Neural progenitor cell (in vitro differentiated cells): ENCODE results near the gene SHANK3. TPM values are rescaled to one million over a fixed set of nuclear protein-coding genes. Genes with fewer than 3 reads are reported as not detected.

ENCODE experiments used
- DNase-seq: peaks from one replicate; pipeline ENCODE4 v3.0.0-alpha.2; 2016; ENCODE audit warnings: low spot score
- H2AFZ ChIP-seq: fragments of 200-600 bp; sonication (generic); replicated peaks from 2 replicates; pipeline ENCODE4 v1.6.1; 2016; ENCODE audit warnings: antibody characterized with exemption
- H3F3A ChIP-seq: fragments of 200-600 bp; sonication (generic); 2 replicates; pipeline ENCODE4 v1.6.1; 2016; ENCODE audit warnings: antibody characterized with exemption, low read depth
- H3K27ac ChIP-seq: fragments of 200-600 bp; sonication (generic); 2 replicates; pipeline ENCODE4 v1.5.1; 2016; ENCODE audit warnings: mild to moderate bottlenecking
- H3K27me3 ChIP-seq: fragments of 200-600 bp; sonication (generic); 2 replicates; pipeline ENCODE4 v1.6.1; 2016; ENCODE audit warnings: mild to moderate bottlenecking, moderate library complexity
- H3K36me3 ChIP-seq: fragments of 200-600 bp; sonication (generic); 2 replicates; pipeline ENCODE4 v1.5.1; 2016
- H3K4me1 ChIP-seq: fragments of 200-600 bp; sonication (generic); 2 replicates; pipeline ENCODE4 v1.6.1; 2016; ENCODE audit warnings: mixed run types
- H3K4me2 ChIP-seq: fragments of 200-600 bp; sonication (generic); 2 replicates; pipeline ENCODE4 v1.6.1; 2016
- H3K4me3 ChIP-seq: fragments of 200-600 bp; sonication (generic); 2 replicates; pipeline ENCODE4 v1.5.1; 2016
- H3K79me2 ChIP-seq: fragments of 200-600 bp; sonication (generic); 2 replicates; pipeline ENCODE4 v1.6.1; 2016; ENCODE audit warnings: low read depth
- H3K9ac ChIP-seq: fragments of 200-600 bp; sonication (generic); 2 replicates; pipeline ENCODE4 v1.6.1; 2016
- H3K9me3 ChIP-seq: fragments of 200-600 bp; sonication (generic); 2 replicates; pipeline ENCODE4 v1.5.1; 2016; ENCODE audit warnings: low read depth
- H4K20me1 ChIP-seq: fragments of 200-600 bp; sonication (generic); 2 replicates; pipeline ENCODE4 v1.6.1; 2016; ENCODE audit warnings: low read depth
- H3K27ac Mint-ChIP-seq: 3 replicates; pipeline ENCODE4 v1.8.0; 2021; ENCODE audit warnings: mixed read lengths
- H3K27me3 Mint-ChIP-seq: 2 replicates; pipeline ENCODE4 v1.8.0; 2022; ENCODE audit warnings: low read depth, mild to moderate bottlenecking, inconsistent platforms, moderate library complexity, mixed read lengths; ENCODE audit not compliant: insufficient read depth
- H3K36me3 Mint-ChIP-seq: 3 replicates; pipeline ENCODE4 v1.8.0; 2021; ENCODE audit warnings: mixed read lengths
- H3K4me1 Mint-ChIP-seq: 3 replicates; pipeline ENCODE4 v1.8.0; 2021; ENCODE audit warnings: mixed read lengths
- H3K4me3 Mint-ChIP-seq: 3 replicates; pipeline ENCODE4 v1.8.0; 2021; ENCODE audit warnings: mild to moderate bottlenecking, moderate library complexity, mixed read lengths
- H3K9me3 Mint-ChIP-seq: 3 replicates; pipeline ENCODE4 v1.8.0; 2020; ENCODE audit warnings: mixed read lengths
- CTCF ChIP-seq: fragments of 200-600 bp; sonication (generic); IDR thresholded peaks from 2 replicates; pipeline ENCODE4 v1.5.1; 2017; ENCODE audit warnings: antibody characterized with exemption, mild to moderate bottlenecking
- EZH2 ChIP-seq: fragments of 200-600 bp; sonication (generic); IDR thresholded peaks from 2 replicates; pipeline ENCODE4 v1.6.1; 2017; ENCODE audit warnings: antibody characterized with exemption, mild to moderate bottlenecking, moderate library complexity
- EZH2phosphoT487 ChIP-seq: fragments of 200-600 bp; sonication (generic); IDR thresholded peaks from 2 replicates; pipeline ENCODE4 v1.6.1; 2017; ENCODE audit warnings: antibody characterized with exemption
- total RNA-seq: library from RNA; depleted of rRNA; stranded (reverse); fragments of >200 nt; gene quantifications from 2 replicates; pipeline ENCODE4 v1.2.3, GENCODE V29; 2015; ENCODE audit warnings: low replicate concordance

SHANK3 gene
- total RNA-seq, 1 donor from 2014 or later: 0.65 TPM

DNA sequence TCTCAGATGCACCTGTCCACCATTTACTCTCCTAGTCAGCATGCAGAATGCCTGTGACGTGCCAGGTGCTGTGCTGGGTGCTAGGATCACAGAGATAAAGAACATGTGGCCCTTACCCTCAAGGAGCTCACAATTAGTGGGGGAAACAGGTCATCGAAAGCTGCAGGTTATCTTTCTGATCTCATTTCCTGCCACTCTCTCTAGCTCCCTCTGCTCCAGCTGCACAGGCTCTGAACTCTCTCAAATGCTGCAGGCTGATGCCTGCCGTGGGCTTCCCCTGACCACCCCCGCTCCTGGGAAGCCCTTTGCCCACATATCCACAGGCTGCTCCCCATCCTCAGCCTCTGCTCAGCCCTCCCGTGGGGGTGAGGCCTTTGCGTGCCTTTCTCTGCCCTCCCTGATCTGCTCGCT is 29.6 kb downstream of the SHANK3 start:
- peak overlapping the region; percentile 48 for H3K27ac Mint-ChIP-seq
- Histone ChIP-seq H3K9me3 (no peaks in the 10 kb centered on the region), H4K20me1 (peaks cover 26% of the 10 kb centered on the region), H3K4me3 (no peak overlapping the region), H3K9ac (no peak overlapping the region), H3K27ac (no peak overlapping the region), H2AFZ (no peak overlapping the region), H3K27me3 (peaks cover 16% of the 10 kb centered on the region), H3K4me1 (peaks cover 19% of the 10 kb centered on the region), H3K4me2 (no peak overlapping the region), H3F3A (peaks cover 14% of the 10 kb centered on the region), H3K79me2 (no peaks in the 10 kb centered on the region), H3K36me3 (no peaks in the 10 kb centered on the region)
- H3K27me3 Mint-ChIP-seq: peaks cover 6% of the 10 kb centered on the region
- no peaks in the 10 kb centered on the region for H3K9me3 Mint-ChIP-seq
- DNase-seq: no peak
- TF ChIP-seq CTCF (no peak), EZH2phosphoT487 (no peak), EZH2 (no peak)
- no peak overlapping the region for H3K4me3 Mint-ChIP-seq
- H3K36me3 Mint-ChIP-seq: peaks cover 22% of the 10 kb centered on the region
- peaks cover 39% of the 10 kb centered on the region for H3K4me1 Mint-ChIP-seq

DNA sequence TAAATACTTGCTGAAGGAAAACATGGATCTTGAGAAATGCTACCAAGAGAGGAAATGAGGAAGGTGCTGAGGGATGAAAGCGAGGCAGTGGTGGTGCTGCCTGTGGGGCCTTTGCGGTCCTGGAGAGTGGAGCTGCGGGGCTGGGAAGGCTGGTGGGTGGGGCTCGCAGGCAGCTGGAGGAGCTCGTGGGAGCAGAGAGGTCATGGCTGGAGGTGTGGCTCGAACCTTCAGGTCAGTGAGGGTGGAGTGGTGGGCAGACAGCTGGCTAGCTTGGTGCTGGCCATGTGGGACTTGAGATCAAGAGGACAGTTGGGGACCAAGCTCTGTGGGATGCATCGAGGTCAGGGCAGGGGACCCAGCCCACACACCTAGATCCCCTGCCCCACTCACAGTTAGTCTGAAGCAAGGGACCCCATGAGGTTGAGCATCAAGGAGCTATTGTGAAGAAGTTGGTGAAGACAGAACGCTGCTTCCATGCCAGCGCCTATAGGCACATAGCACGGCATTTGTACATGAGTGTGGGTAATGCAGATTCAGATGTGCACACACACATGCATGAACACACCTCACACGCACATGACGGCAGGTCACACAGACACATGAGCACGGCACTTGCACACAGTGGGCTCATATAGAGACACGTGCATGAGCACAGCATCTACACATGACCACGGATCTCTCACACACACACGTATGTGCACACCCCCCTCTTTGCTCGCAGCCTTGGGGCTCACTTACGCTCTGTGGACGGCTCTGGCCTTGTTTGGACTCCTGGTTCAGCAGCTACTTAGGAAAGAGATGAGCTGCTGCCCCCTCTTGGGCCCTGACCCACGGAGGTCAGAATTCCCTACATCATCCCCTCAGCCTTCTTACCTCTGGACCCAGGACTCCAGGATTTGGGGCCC is 30.4 kb downstream of the SHANK3 start:
- H3K4me1 Mint-ChIP-seq: peaks cover 36% of the 10 kb centered on the region
- peaks cover 27% of the 10 kb centered on the region for H3K36me3 Mint-ChIP-seq
- H3K9me3 ChIP-seq: no peaks in the 10 kb centered on the region
- no peak for DNase-seq
- no peak overlapping the region for H3K4me2 ChIP-seq
- H2AFZ ChIP-seq: no peak overlapping the region
- TF ChIP-seq CTCF (no peak), EZH2phosphoT487 (no peak), EZH2 (no peak)
- no peak overlapping the region for H3K27ac ChIP-seq
- H3K4me3 ChIP-seq: no peak overlapping the region
- no peak overlapping the region for H3K9ac ChIP-seq
- H3K27ac Mint-ChIP-seq: peak overlapping the region; percentile 48
- H3K27me3 ChIP-seq: peaks cover 10% of the 10 kb centered on the region
- H3K4me3 Mint-ChIP-seq: no peak overlapping the region
- H3K36me3 ChIP-seq: no peaks in the 10 kb centered on the region
- peaks cover 8% of the 10 kb centered on the region for H3K27me3 Mint-ChIP-seq
- peaks cover 16% of the 10 kb centered on the region for H3K4me1 ChIP-seq
- H3K79me2 ChIP-seq: no peaks in the 10 kb centered on the region
- H3K9me3 Mint-ChIP-seq: no peaks in the 10 kb centered on the region
- peaks cover 14% of the 10 kb centered on the region for H3F3A ChIP-seq
- peaks cover 22% of the 10 kb centered on the region for H4K20me1 ChIP-seq

DNA sequence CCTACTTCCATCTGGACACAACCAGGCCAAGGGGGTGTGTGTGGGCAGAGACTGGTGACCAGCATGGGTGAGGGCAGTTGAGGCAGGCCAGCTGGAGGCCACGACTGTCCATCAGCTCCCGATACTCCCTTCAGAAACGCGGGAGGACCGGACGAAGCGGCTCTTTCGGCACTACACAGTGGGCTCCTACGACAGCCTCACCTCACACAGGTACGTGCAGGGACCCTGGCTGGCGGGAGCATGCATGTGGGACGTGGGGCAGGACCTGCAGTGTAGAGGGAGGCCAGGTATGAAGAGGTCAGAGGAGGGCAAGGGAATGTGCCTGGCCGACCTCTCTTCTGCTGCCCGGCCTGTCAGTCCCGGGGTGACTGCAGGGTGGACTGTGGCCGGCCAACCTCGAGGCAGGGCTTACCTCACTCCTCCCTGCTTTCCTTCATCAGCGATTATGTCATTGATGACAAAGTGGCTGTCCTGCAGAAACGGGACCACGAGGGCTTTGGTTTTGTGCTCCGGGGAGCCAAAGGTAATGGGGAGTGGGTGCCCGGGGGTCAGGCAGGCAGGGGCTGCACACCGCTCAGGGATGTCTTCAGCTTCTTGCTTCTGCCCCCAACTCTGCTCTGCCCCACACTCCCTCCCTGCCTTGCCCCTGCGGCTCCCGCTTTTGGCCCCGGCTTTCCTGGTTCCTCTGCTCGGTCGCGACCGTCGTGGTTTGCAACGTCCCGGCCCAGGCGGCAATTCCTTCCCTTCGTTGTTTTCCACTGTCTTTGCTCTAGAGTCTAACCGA is 31.3 kb downstream of the SHANK3 start:
- TF ChIP-seq EZH2phosphoT487 (no peak), CTCF (no peak), EZH2 (no peak)
- H3K27ac ChIP-seq: no peak overlapping the region

More for the DNA sequence above, 31.3 kb downstream of the SHANK3 start:
- Histone ChIP-seq H3F3A (peaks cover 11% of the 10 kb centered on the region), H3K36me3 (no peaks in the 10 kb centered on the region), H3K9ac (no peak overlapping the region), H3K27me3 (peaks cover 2% of the 10 kb centered on the region), H3K4me3 (no peak overlapping the region), H2AFZ (no peak overlapping the region), H3K9me3 (no peaks in the 10 kb centered on the region), H3K79me2 (no peaks in the 10 kb centered on the region), H3K4me1 (peaks cover 16% of the 10 kb centered on the region), H3K4me2 (no peak overlapping the region), H4K20me1 (peaks cover 14% of the 10 kb centered on the region)
- peaks cover 33% of the 10 kb centered on the region for H3K4me1 Mint-ChIP-seq
- no peak overlapping the region for H3K27ac Mint-ChIP-seq
- H3K36me3 Mint-ChIP-seq: peaks cover 25% of the 10 kb centered on the region
- DNase-seq: no peak
- no peaks in the 10 kb centered on the region for H3K9me3 Mint-ChIP-seq
- no peak overlapping the region for H3K4me3 Mint-ChIP-seq
- peaks cover 10% of the 10 kb centered on the region for H3K27me3 Mint-ChIP-seq
